ENCODE data around the gene TENM3.
"Not testable (repeated sequence)": the region's sequence is repeated elsewhere in the genome, so short reads cannot be mapped to it uniquely, and the experiment has no call there.

The TENM3 gene

GRCh38 chr4:182243204-182243603 is at the start of gene TENM3:
TSS of gene TENM3 (plus strand) at chr4:182243402. CDS start at chr4:182324021, 80,619 bp downstream.
- in situ Hi-C loops (cut with MboI; ENCODE audit: low sequenced_read_pairs): not testable (repeated sequence)

GRCh38 chr4:182194091-182194824 is 48.9 kb upstream of the TENM3 start:
- in situ Hi-C loops (cut with MboI; ENCODE audit: low sequenced_read_pairs): no loop called here

- in situ Hi-C loops (cut with MboI; ENCODE audit: low sequenced_read_pairs): no loop called here
Measured at GRCh38 chr4:182197611-182198010, 45.6 kb upstream of the TENM3 start.

- in situ Hi-C loops (cut with MboI; ENCODE audit: low sequenced_read_pairs): no loop called here
Measured at GRCh38 chr4:182201871-182202270, 41.3 kb upstream of the TENM3 start.

- in situ Hi-C loops (cut with MboI; ENCODE audit: low sequenced_read_pairs): no loop called here
Measured at GRCh38 chr4:182202650-182203049, 40.6 kb upstream of the TENM3 start.

- in situ Hi-C loops (cut with MboI; ENCODE audit: low sequenced_read_pairs): no loop called here
Measured at GRCh38 chr4:182203872-182204411, 39.3 kb upstream of the TENM3 start.

GRCh38 chr4:182205306-182205705 is 37.9 kb upstream of the TENM3 start:
- in situ Hi-C loops (cut with MboI; ENCODE audit: low sequenced_read_pairs): no loop called here

- in situ Hi-C loops (cut with MboI; ENCODE audit: low sequenced_read_pairs): no loop called here
Measured at GRCh38 chr4:182206266-182206665, 36.9 kb upstream of the TENM3 start.

GRCh38 chr4:182206916-182207315 is 36.3 kb upstream of the TENM3 start:
- in situ Hi-C loops (cut with MboI; ENCODE audit: low sequenced_read_pairs): no loop called here

GRCh38 chr4:182207830-182208396 is 35.3 kb upstream of the TENM3 start:
- in situ Hi-C loops (cut with MboI; ENCODE audit: low sequenced_read_pairs): no loop called here

- in situ Hi-C loops (cut with MboI; ENCODE audit: low sequenced_read_pairs): no loop called here
Measured at GRCh38 chr4:182208526-182209050, 34.6 kb upstream of the TENM3 start.

GRCh38 chr4:182212211-182212761 is 30.9 kb upstream of the TENM3 start:
- in situ Hi-C loops (cut with MboI; ENCODE audit: low sequenced_read_pairs): no loop called here

- in situ Hi-C loops (cut with MboI; ENCODE audit: low sequenced_read_pairs): no loop called here
Measured at GRCh38 chr4:182213004-182213403, 30.2 kb upstream of the TENM3 start.

- in situ Hi-C loops (cut with MboI; ENCODE audit: low sequenced_read_pairs): no loop called here
Measured at GRCh38 chr4:182215148-182215547, 28.1 kb upstream of the TENM3 start.

GRCh38 chr4:182216005-182216404 is 27.2 kb upstream of the TENM3 start:
- in situ Hi-C loops (cut with MboI; ENCODE audit: low sequenced_read_pairs): no loop called here

GRCh38 chr4:182219411-182220056 is 23.7 kb upstream of the TENM3 start:
- in situ Hi-C loops (cut with MboI; ENCODE audit: low sequenced_read_pairs): no loop called here

- in situ Hi-C loops (cut with MboI; ENCODE audit: low sequenced_read_pairs): no loop called here
Measured at GRCh38 chr4:182221987-182222386, 21.2 kb upstream of the TENM3 start.

- in situ Hi-C loops (cut with MboI; ENCODE audit: low sequenced_read_pairs): no loop called here
Measured at GRCh38 chr4:182222766-182223165, 20.4 kb upstream of the TENM3 start.

GRCh38 chr4:182223708-182224107 is 19.5 kb upstream of the TENM3 start:
- in situ Hi-C loops (cut with MboI; ENCODE audit: low sequenced_read_pairs): no loop called here

GRCh38 chr4:182224192-182224850 is 18.9 kb upstream of the TENM3 start:
- in situ Hi-C loops (cut with MboI; ENCODE audit: low sequenced_read_pairs): no loop called here
